Coronary artery (tissue), 2 donors: ENCODE measurements around the gene RNU4-1.

ENCODE experiments used
- DNase-seq: peaks from one replicate; pipeline ENCODE4 v3.0.0-alpha.2; 2017; ENCODE audit warnings: low spot score
- H3K27ac ChIP-seq, 2 donors: fragments of 200-600 bp; sonication (generic); one replicate each; pipeline ENCODE4 v1.5.1; 2016 to 2019
- H3K4me3 ChIP-seq: fragments of 200-600 bp; sonication (generic); 2 replicates; pipeline ENCODE4 v1.5.1; 2016; ENCODE audit warnings: mild to moderate bottlenecking, moderate library complexity
- CTCF ChIP-seq: fragments of 200-600 bp; sonication (generic); IDR thresholded peaks from one replicate; pipeline ENCODE4 v1.5.1; 2019; ENCODE audit warnings: antibody characterized with exemption

Gene RNU4-1

GRCh38 chr12:120317224-120318105 is 24.4 kb upstream of the RNU4-1 start:
- Histone ChIP-seq H3K27ac (peak overlapping the region; percentile 65 to 86), H3K4me3 (peak overlapping the region; percentile 85)
- DNase-seq, result peak; percentile 99
- TF ChIP-seq CTCF, result peak; percentile 34

GRCh38 chr12:120316798-120317223 is 23.8 kb upstream of the RNU4-1 start:
- no peak for DNase-seq

GRCh38 chr12:120314220-120314619 is 21.2 kb upstream of the RNU4-1 start:
- no peak for TF ChIP-seq CTCF
- DNase-seq, result no peak
- Histone ChIP-seq H3K4me3 (no peak overlapping the region), H3K27ac (no peak overlapping the region)

More at GRCh38 chr12:120316798-120317223, 23.8 kb upstream of the RNU4-1 start:
- no peak for TF ChIP-seq CTCF
- peak overlapping the region; percentile 85 for H3K4me3 ChIP-seq
- peak overlapping the region; percentile 65 to 86 for H3K27ac ChIP-seq

- H3K27ac ChIP-seq, result peak within 1 kb of the TSS; percentile 8 to 72
- TF ChIP-seq CTCF, result peak; percentile 76
- H3K4me3 ChIP-seq, result peak within 1 kb of the TSS; percentile 76
- peak; percentile 87 for DNase-seq
Measured at GRCh38 chr12:120301962-120302815, 9.2 kb upstream of the RNU4-1 start, which contains the start of gene SIRT4. SIRT4 (plus strand) TSS chr12:120302321; CDS start chr12:120303562, 1,241 bp downstream.

- DNase-seq, result no peak
- TF ChIP-seq CTCF, result no peak
- Histone ChIP-seq H3K27ac (peak overlapping the region; percentile 91 to 97), H3K4me3 (peak overlapping the region; percentile 73)
Measured at GRCh38 chr12:120292411-120292660, 701 bp downstream of the RNU4-1 start.

- peak overlapping the region; percentile 73 for H3K4me3 ChIP-seq
- TF ChIP-seq CTCF, result no peak
- H3K27ac ChIP-seq, result peak overlapping the region; percentile 91 to 97
- DNase-seq, result no peak
Measured at GRCh38 chr12:120290609-120291305, 2.3 kb downstream of the RNU4-1 start.
